Measurements from ENCODE around the gene PM20D2.
A peak's percentile ranks its signal among the peaks of the same experiment; 100 is the strongest.

The PM20D2 gene

DNA sequence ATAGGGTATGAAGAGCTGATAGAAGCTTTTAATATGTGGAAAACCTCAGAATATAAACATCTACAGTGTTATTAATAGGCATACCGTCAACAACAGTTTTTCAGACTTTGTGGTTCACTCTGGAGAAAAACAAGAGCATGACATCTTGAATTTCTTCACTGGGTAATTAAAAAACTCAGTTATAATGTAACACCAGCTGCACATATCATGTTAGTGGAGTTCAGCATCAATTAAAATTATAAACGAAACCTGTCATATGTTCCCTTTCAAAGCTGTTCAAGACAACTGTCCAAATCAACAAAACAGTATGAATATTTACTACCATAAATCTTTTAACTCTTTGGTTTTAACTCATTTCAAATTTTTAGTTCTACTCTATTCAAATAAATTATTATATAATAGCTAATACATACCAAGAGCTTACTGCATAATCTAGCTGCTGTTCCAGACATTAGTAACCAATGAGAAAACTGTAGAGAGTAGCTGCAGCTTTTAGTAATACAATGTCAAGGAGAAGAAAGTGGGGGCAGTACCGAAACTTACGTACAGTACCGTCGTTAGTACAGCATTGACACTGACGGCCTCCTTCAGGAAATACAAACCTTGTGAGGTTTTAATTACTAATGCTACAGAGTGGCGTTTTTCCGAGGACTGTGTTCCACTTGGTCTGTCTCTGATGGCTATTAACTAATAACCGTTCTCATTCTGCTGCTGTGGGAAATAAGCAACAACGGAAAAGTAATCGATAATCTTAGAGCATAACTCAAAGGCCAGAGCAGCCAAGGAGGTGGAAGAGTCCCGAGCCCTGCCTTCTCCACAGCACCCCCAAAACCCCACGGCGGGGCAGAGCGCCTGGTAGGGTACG is 532 bp upstream of the PM20D2 start:
- no peak for DNase-seq (ENCODE audit: low spot score)

DNA sequence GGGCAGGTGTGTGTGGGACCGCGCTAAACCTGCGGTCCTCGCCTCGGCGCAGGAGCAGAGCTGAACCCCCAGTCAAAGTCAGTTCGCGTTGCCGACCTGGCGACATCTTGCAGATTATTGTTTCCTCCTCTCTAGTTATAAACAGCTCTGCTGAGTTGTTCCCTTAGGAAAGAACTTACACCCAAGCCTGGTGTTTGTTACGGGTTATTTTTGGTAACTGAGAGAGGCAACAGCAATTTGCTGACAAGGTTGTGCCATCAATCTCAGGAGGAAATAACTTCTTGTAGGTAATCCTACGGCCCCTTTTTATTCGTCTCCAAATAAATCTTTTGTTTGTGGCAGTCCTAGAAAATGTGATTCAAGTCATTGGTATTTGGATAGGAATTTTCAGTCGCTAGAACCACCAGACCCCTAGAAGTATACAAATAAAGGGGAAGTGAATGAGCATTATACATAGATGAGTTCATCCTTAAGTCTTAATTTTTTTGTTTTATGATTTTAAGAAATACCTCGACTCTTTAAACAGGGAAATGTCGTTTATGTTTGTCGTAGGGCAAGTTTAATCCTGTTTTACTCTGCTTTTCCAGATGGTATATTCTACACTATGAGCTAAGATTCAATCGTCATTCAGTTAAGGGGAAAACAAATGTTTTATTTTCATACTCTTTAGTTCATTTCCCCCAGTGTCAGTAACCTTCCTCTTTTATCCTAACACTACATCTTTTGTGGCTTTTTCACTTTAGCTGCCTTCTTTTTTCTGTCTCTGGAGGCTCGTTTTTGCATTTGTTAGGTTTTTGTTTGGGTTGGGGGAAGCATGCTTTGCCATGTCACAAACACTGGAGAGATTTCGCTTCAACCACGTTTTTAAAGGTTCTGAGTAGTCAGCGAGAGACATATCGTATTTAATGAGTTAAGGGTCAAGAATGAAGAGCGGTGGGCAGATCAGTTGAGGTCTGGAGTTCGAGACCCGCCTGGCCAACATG is 1.2 kb downstream of the PM20D2 start:
- DNase-seq (ENCODE audit: low spot score): no peak

- DNase-seq (ENCODE audit: low spot score): no peak
These were observed 2.3 kb downstream of the PM20D2 start for GRCh38 chr6:89148016-89148750.

GRCh38 chr6:89154131-89154530 is 8.3 kb downstream of the PM20D2 start:
- no peak for DNase-seq (ENCODE audit: low spot score)

- DNase-seq (ENCODE audit: low spot score): no peak
These were observed 14.7 kb downstream of the PM20D2 start for GRCh38 chr6:89160331-89161092.

- no peak for DNase-seq (ENCODE audit: low spot score)
These were observed 15.6 kb downstream of the PM20D2 start for GRCh38 chr6:89161326-89162046.

- DNase-seq (ENCODE audit: low spot score): no peak
These were observed 16.2 kb downstream of the PM20D2 start for GRCh38 chr6:89162047-89162371.

- no peak for DNase-seq (ENCODE audit: low spot score)
These were observed 26.3 kb downstream of the PM20D2 start for GRCh38 chr6:89172131-89172530.

DNA sequence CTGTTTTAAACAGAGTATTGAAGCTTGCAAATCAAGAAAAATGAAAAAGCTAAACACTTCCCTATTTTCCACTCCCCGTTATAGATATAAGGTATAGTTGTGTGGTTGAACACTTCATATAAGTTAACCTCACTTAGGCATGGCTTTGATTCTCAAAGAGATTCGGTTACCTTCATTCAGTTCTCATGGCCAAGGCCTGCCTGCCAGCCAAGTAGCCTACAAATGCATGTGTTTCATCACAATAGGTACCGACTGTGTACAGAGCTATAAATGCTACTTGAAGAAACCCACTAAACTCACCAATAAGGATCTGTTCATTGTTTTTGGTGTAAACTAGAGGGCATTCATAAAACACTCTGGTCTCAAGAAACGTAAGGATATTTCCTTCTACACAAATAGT is 27.8 kb downstream of the PM20D2 start:
- no peak for DNase-seq (ENCODE audit: low spot score)

DNA sequence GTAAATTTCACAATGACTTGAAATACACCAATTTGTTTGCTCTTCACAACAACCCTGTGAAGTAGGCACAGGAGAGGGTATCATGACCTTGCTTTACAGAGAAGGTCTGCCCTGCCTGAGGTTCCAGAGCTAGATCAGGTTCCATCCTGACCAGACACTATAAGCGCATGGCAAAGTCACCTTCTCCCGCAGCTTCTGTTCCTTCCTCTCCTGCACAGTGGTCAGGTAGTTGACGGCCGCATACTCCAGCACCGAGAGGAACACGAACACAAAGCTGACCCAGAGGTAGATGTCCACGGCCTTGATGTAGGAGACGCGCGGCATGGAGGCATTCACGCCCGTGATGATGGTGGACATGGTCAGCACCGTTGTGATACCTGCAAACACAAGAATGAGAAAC is 34.3 kb downstream of the PM20D2 start:
- no peak for DNase-seq (ENCODE audit: low spot score)

- DNase-seq (ENCODE audit: low spot score): no peak
These were observed 35.1 kb downstream of the PM20D2 start for GRCh38 chr6:89180971-89181370.

DNA sequence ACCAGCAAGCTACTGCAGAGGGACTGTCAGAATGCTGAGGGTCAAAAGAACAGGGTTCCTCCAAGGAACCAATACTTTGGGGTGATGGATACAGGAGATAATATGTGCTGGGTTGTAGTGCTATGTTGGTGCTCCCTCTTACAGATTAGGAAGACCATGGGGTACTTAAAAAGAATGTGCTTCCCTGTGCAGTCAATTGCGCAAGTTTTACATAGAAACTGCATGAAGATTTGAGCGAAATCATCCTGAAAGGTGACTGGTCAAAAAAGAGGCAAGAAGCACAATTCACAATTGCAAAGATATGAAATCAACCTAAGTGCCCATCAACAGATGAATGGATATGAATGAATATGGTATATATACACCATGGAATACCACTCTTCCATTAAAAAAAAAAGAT is 37.4 kb downstream of the PM20D2 start:
- DNase-seq (ENCODE audit: low spot score): no peak

- no peak for DNase-seq (ENCODE audit: low spot score)
These were observed 38.5 kb downstream of the PM20D2 start for GRCh38 chr6:89184344-89184743.

GRCh38 chr6:89186762-89187161 is 40.9 kb downstream of the PM20D2 start:
- peak; percentile 20 for DNase-seq (ENCODE audit: low spot score)

- no peak for DNase-seq (ENCODE audit: low spot score)
These were observed 41.6 kb downstream of the PM20D2 start for GRCh38 chr6:89187504-89187903.

DNA sequence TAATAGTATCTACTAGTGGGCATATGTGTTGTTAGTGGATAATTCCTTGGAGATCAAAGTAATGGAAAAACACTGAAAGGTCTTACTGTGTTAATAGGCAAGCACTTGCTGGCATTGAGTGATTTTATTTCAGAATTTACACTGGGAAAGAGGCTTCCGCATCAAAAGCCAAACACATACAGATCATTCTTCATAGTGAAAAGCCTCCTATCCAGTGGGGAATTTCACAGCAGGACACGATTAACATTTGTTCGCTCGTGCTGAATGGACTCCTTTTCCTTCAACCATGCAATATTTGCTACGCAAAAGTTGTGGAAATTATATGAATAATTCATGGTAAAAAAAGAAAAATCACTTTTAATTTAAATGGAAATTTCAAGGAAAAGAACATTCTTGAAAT is 44.9 kb downstream of the PM20D2 start:
- no peak for DNase-seq (ENCODE audit: low spot score)

DNA sequence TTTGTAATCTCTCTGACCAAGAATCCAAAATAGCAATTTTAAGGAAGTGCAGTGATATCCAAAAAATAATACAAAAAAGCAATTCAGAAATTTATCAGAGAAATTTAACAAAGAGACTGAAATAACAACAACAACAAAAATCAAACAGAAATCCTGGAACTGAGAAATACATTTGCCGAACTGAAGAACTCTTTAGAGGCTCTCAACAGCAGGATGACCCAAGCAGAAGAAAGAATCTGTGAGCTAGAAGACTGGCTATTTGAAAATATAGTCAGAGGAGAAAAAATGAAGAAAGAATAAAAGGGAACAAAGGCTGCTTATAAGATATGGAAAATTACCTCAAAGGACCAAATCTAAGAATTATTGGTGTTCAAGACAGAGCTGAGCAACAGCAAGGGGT is 48.7 kb downstream of the PM20D2 start:
- no peak for DNase-seq (ENCODE audit: low spot score)

DNA sequence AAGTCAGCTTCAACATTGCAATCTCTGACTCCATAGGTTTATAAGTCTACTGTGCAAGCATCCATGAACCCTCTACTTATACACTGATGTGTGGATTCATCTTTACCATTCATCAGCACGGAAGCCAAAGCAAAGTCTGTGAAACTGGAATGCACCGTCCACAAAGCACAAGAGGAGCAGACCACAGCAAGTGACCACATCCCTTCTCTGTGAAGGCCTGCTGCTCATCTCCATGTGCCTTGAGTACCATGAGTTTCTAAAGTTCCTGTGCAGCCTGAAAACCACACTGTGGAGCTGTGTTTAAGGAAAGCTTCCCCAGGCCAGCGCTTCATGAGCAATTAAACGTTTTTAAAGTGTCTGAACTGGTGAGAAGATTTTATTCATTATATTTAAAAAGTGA is 51.3 kb downstream of the PM20D2 start:
- no peak for DNase-seq (ENCODE audit: low spot score)

- DNase-seq (ENCODE audit: low spot score): no peak
These were observed 52.4 kb downstream of the PM20D2 start for GRCh38 chr6:89198235-89198634.

DNA sequence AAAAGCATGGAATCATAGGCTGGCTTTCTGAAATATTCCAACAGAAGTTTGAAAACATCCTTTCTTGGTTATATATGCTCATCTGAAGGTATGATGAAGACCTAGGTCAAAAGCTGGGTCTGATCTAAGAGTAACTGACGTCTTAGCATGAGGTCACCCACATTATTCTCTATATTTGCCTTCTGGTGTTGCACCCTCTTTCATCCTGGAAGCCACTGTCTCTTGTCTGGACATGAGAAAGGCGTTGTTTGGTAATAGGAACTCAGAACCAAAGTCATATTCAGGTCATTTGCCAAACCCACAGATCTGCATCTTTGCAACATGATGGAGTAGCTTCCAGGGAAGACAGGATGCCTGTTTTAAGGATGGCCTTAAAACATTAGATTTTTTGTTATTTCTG is 53.7 kb downstream of the PM20D2 start:
- DNase-seq (ENCODE audit: low spot score): no peak

GRCh38 chr6:89200706-89201215 is 54.9 kb downstream of the PM20D2 start:
- no peak for DNase-seq (ENCODE audit: low spot score)
